ENCODE measurements around the gene CRLF2. TPM values are rescaled to one million over a fixed set of nuclear protein-coding genes. Genes with fewer than 3 reads are reported as not detected.

CRLF2 gene
- total RNA-seq, 1 experiment from 2014 or later: not detected

DNA sequence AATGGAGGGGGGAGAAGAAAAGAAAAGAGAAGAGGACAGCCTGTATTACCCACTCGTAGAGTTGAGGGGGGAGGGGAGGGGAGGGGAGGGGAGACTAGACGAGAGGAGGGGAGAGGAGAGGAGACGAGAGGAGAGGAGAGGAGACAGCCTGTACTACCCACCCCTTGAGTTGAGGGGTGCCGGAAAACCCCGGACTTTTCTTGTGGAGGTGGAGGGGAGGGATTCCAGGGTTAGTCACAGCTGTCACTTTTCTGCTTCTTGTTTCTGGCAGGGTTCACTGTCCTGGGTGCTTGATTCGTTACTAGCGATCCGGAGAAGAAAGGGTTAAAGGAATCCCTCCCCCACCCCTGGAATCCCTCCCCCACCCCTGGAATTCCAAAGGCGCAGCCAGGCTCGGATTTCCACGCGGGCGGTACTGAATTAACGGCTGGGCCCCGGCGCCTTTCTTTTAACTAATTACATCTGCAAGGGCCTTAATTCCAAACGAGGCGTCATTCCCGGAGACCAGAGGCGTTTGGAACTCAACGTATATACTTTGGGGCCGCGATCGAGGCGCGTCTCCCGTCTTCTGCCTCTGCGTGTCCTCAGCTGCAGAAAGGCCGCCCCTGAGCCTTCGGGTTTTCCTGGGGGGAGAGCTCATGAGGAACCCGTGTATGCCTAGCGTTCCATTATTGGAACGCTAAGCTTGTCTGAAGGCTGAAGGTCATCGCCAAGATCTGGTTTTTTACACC is 36.0 kb upstream of the CRLF2 start (continued):
- TF ChIP-seq E2F4 (CRISPR knock-in tag; IDR thresholded peaks at IDR 0.05; ENCODE audit: borderline replicate concordance, low read depth) (no peak), ETV6 (CRISPR knock-in tag; IDR thresholded peaks at IDR 0.05) (no peak), GRHL2 (CRISPR knock-in tag; IDR thresholded peaks at IDR 0.05; ENCODE audit: insufficient replicate concordance, severe bottlenecking) (no peak), NR1H2 (CRISPR knock-in tag; IDR thresholded peaks at IDR 0.05) (no peak), SMAD3 (CRISPR knock-in tag; IDR thresholded peaks at IDR 0.05; ENCODE audit: borderline replicate concordance) (no peak), ZNF219 (CRISPR knock-in tag; IDR thresholded peaks at IDR 0.05; ENCODE audit: borderline replicate concordance) (no peak), GTF2I (CRISPR knock-in tag; conservative IDR thresholded peaks at IDR 0.05) (no peak), AFF4 (CRISPR knock-in tag; IDR thresholded peaks at IDR 0.05; ENCODE audit: borderline replicate concordance) (no peak), KAT7 (CRISPR knock-in tag; IDR thresholded peaks at IDR 0.05; ENCODE audit: borderline replicate concordance) (no peak)
- TF ChIP-seq, protein P1, sequence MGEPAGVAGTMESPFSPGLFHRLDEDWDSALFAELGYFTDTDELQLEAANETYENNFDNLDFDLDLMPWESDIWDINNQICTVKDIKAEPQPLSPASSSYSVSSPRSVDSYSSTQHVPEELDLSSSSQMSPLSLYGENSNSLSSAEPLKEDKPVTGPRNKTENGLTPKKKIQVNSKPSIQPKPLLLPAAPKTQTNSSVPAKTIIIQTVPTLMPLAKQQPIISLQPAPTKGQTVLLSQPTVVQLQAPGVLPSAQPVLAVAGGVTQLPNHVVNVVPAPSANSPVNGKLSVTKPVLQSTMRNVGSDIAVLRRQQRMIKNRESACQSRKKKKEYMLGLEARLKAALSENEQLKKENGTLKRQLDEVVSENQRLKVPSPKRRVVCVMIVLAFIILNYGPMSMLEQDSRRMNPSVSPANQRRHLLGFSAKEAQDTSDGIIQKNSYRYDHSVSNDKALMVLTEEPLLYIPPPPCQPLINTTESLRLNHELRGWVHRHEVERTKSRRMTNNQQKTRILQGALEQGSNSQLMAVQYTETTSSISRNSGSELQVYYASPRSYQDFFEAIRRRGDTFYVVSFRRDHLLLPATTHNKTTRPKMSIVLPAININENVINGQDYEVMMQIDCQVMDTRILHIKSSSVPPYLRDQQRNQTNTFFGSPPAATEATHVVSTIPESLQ (CRISPR knock-in tag; IDR thresholded peaks at IDR 0.05): no peak

DNA sequence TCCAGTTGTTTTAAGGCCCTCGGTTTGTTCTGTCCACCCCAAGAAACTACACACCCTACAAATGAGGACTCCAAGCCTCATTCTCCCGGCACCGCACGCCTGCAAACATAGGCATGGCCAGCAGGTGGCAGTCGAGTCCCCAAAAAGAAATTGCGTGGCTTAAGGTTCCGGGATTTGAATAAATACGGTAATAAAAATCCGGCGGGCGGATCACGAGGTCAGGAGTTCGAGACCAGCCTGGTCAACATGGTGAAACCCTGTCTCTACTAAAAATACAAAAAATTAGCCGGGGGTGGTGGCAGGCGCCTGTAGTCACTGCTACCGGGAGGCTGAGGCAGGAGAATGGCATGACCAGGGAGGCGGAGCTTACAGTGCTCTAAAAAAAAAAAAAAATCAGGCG is 34.4 kb upstream of the CRLF2 start:
- ATAC-seq (0 out of 2 replicates have a peak, but pooled peaks have one; percentile 3), DNase-seq (ENCODE audit: low spot score) (peak; percentile 88)
- H3K9me3 Mint-ChIP-seq: no peaks in the 10 kb centered on the region
- H3K36me3 Mint-ChIP-seq: peaks cover 3% of the 10 kb centered on the region
- peaks cover 31% of the 10 kb centered on the region for H3K4me1 Mint-ChIP-seq
- no peak overlapping the region; the same call in 1 of the 2 replicates for H3K4me3 Mint-ChIP-seq
- POLR2A ChIA-PET: no interaction called here
- H3K27ac Mint-ChIP-seq: no peak overlapping the region
- H3K27me3 Mint-ChIP-seq (ENCODE audit: low read depth): peaks cover 2% of the 10 kb centered on the region; the same call in 1 of the 2 replicates
- CTCF ChIA-PET: no interaction called here
- no peak for TF ChIP-seq JUN (CRISPR knock-in tag; IDR thresholded peaks at IDR 0.05)
- TF ChIP-seq, protein P2, sequence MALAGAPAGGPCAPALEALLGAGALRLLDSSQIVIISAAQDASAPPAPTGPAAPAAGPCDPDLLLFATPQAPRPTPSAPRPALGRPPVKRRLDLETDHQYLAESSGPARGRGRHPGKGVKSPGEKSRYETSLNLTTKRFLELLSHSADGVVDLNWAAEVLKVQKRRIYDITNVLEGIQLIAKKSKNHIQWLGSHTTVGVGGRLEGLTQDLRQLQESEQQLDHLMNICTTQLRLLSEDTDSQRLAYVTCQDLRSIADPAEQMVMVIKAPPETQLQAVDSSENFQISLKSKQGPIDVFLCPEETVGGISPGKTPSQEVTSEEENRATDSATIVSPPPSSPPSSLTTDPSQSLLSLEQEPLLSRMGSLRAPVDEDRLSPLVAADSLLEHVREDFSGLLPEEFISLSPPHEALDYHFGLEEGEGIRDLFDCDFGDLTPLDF (CRISPR knock-in tag; IDR thresholded peaks at IDR 0.05): no peak
- TF ChIP-seq, protein P3, sequence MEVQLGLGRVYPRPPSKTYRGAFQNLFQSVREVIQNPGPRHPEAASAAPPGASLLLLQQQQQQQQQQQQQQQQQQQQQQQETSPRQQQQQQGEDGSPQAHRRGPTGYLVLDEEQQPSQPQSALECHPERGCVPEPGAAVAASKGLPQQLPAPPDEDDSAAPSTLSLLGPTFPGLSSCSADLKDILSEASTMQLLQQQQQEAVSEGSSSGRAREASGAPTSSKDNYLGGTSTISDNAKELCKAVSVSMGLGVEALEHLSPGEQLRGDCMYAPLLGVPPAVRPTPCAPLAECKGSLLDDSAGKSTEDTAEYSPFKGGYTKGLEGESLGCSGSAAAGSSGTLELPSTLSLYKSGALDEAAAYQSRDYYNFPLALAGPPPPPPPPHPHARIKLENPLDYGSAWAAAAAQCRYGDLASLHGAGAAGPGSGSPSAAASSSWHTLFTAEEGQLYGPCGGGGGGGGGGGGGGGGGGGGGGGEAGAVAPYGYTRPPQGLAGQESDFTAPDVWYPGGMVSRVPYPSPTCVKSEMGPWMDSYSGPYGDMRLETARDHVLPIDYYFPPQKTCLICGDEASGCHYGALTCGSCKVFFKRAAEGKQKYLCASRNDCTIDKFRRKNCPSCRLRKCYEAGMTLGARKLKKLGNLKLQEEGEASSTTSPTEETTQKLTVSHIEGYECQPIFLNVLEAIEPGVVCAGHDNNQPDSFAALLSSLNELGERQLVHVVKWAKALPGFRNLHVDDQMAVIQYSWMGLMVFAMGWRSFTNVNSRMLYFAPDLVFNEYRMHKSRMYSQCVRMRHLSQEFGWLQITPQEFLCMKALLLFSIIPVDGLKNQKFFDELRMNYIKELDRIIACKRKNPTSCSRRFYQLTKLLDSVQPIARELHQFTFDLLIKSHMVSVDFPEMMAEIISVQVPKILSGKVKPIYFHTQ (CRISPR knock-in tag; IDR thresholded peaks at IDR 0.05): 0 out of 2 replicates have a peak, but pooled peaks have one; percentile 47
- TF ChIP-seq KAT7 (CRISPR knock-in tag; IDR thresholded peaks at IDR 0.05; ENCODE audit: borderline replicate concordance): no peak
- TF ChIP-seq USF2 (CRISPR knock-in tag; IDR thresholded peaks at IDR 0.05): 0 out of 2 replicates have a peak, but pooled peaks have one; percentile 10
- no peak for TF ChIP-seq OVOL2 (CRISPR knock-in tag; IDR thresholded peaks at IDR 0.05; ENCODE audit: borderline replicate concordance)
- TF ChIP-seq EMX1 (CRISPR knock-in tag; IDR thresholded peaks at IDR 0.05): no peak
- no peak for TF ChIP-seq NFATC4 (CRISPR knock-in tag; IDR thresholded peaks at IDR 0.05)
- TF ChIP-seq ZNF532 (CRISPR knock-in tag; IDR thresholded peaks at IDR 0.05; ENCODE audit: borderline replicate concordance): no peak
- TF ChIP-seq SP1 (CRISPR knock-in tag; conservative IDR thresholded peaks at IDR 0.05): no peak
